Mammary epithelial cell (primary cell): ENCODE measurements around the gene ARHGEF4.

Experiments
- EZH2 ChIP-seq: IDR thresholded peaks from 2 replicates; pipeline ENCODE4 v1.6.1; 2012; ENCODE audit warnings: low read length, inconsistent platforms, borderline replicate concordance
- TF ChIP-seq, protein P1 (sequence below), 2 donors: IDR thresholded peaks in 1 of 2; conservative IDR thresholded peaks in 1 of 2; 2 replicates each; pipeline ENCODE4 v1.5.1; 2011 to 2012; ENCODE audit warnings: inconsistent platforms in 2 of 2, low read length in 2 of 2, mild to moderate bottlenecking in 2 of 2, control low read depth in 1 of 2, low read depth in 1 of 2; ENCODE audit not compliant: insufficient read depth in 1 of 2; ENCODE audit errors: extremely low read depth in 1 of 2

DNA sequence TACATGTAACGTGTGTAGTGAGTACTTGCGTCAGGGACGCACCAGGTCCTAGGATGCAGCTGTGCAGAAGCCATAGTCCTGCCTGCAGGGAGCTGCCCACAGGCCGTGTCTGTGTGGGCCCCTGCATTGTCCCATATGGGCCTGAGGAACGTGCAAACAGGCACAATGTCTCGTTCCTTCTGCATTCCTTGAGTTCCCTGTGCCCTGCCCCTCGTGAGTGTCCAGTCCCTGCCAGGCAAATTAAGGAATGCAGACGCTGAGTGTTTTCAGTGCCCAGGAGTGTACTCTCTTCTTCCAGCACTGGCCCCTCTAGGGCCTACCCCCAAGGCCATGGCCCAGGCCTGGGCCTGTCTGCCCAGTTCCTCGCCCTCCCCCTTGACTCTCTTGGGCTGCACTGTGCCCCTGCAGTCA, 194.7 kb downstream of the ARHGEF4 start:
- TF ChIP-seq, protein P1, sequence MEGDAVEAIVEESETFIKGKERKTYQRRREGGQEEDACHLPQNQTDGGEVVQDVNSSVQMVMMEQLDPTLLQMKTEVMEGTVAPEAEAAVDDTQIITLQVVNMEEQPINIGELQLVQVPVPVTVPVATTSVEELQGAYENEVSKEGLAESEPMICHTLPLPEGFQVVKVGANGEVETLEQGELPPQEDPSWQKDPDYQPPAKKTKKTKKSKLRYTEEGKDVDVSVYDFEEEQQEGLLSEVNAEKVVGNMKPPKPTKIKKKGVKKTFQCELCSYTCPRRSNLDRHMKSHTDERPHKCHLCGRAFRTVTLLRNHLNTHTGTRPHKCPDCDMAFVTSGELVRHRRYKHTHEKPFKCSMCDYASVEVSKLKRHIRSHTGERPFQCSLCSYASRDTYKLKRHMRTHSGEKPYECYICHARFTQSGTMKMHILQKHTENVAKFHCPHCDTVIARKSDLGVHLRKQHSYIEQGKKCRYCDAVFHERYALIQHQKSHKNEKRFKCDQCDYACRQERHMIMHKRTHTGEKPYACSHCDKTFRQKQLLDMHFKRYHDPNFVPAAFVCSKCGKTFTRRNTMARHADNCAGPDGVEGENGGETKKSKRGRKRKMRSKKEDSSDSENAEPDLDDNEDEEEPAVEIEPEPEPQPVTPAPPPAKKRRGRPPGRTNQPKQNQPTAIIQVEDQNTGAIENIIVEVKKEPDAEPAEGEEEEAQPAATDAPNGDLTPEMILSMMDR (conservative IDR thresholded peaks at IDR 0.05 in 1 of 2, IDR thresholded peaks at IDR 0.05 in 1 of 2; ENCODE audit: extremely low read depth in 1 of 2, insufficient read depth in 1 of 2, low read depth in 1 of 2, low read length in 2 of 2) = no peak
- TF ChIP-seq EZH2 = no peak
